SK-N-MC (cell line): ENCODE data around the gene GSG1L.

Experiments used
- EZH2 ChIP-seq: fragments of 200-600 bp; sonication (generic); IDR thresholded peaks from one replicate; pipeline ENCODE4 v1.6.1; 2017; ENCODE audit warnings: antibody characterized with exemption
- POLR2AphosphoS5 ChIP-seq: IDR thresholded peaks from 2 replicates; pipeline ENCODE4 v1.6.1; 2012; ENCODE audit warnings: mild to moderate bottlenecking, low read depth, low read length, borderline replicate concordance

DNA sequence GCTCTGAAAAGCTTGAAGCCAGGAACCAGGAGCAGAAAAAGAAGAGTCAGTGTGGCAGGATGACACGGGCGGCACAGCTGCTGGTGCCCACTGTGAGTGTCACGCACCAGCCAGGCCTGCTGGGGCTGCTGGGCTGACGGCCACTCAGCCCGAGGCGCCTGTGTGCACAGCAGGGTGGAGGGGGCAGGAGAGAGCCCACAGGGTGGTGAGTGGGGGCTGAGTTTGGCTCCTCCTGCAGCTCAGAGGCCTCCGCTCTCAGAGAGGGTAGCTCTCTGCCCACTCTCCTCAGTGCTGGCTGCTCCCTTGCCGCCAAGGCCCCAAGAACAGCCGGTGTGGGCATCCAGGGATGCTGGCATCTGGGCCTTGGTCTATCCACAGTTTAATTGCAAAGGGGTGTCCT, 59.6 kb downstream of the GSG1L start:
- TF ChIP-seq POLR2AphosphoS5 (no peak), EZH2 (no peak)
